ENCODE data around the gene INPPL1. TPM values are rescaled to one million over a fixed set of nuclear protein-coding genes. Genes with fewer than 3 reads are reported as not detected.

INPPL1 gene
- total and polyA plus RNA-seq, 12 donors = 50.1 to 146 (median 107) TPM

- TF ChIP-seq CTCF (IDR thresholded peaks at IDR 0.05) = no peak
- WGBS, 2 donors = 92 to 95% methylated on average over 8 of the region's 8 CpGs
Measured at GRCh38 chr11:72233773-72234513, 9.4 kb downstream of the INPPL1 start.

DNA sequence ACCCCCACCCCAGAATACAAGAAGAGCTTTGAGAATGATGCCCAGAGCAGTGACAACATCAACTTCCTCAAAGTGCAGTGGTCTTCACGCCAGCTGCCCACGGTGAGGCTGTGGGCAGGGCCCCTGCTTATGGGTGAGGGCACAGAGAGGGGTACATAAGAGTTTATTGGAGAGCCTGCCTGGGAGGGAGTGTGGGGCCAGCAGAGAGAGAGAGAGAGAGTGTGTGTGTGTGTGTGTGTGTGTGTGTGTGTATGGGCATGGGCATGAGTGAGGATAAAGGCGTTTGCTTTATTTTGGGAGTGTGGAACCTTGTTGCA lies 9.9 kb downstream of the INPPL1 start:
- H3K36me3 ChIP-seq = peaks cover 0 to 92% (median 67%) of the 10 kb centered on the region in 9 donors
- no peak overlapping the region for H3K27ac ChIP-seq
- no peak overlapping the region for H3K4me3 ChIP-seq
- DNase-seq (no peak), ATAC-seq (no peak)
- H3K27me3 ChIP-seq = peaks cover 0 to 11% (median 0%) of the 10 kb centered on the region in 7 donors
- no peak for TF ChIP-seq CTCF (IDR thresholded peaks at IDR 0.05)
- WGBS, 2 donors = 74 to 79% methylated on average over 3 of the region's 3 CpGs
- intact Hi-C loops (cut with DNase I) = loop anchor here in 2 of 10 donors (10.0 kb wide), 2 partner anchors 180 to 220 kb away; no protein-coding TSS in a partner anchor
- no peaks in the 10 kb centered on the region for H3K9me3 ChIP-seq
- peaks cover 3 to 63% (median 25%) of the 10 kb centered on the region in 9 donors for H3K4me1 ChIP-seq

More at GRCh38 chr11:72233773-72234513, 9.4 kb downstream of the INPPL1 start:
- intact Hi-C loops (cut with DNase I) = loop anchor here in 2 of 10 donors (10.0 kb wide), 2 partner anchors 181 to 219 kb away; no protein-coding TSS in a partner anchor
- Histone ChIP-seq H3K27me3 (peaks cover 0 to 6% (median 0%) of the 10 kb centered on the region in 7 donors), H3K9me3 (no peaks in the 10 kb centered on the region), H3K4me3 (no peak overlapping the region), H3K36me3 (peaks cover 0 to 97% (median 72%) of the 10 kb centered on the region in 9 donors), H3K4me1 (peaks cover 0 to 58% (median 19%) of the 10 kb centered on the region in 9 donors), H3K27ac (no peak overlapping the region)
- ATAC-seq (no peak), DNase-seq (no peak)

GRCh38 chr11:72234920-72235319 lies 10.4 kb downstream of the INPPL1 start:
- TF ChIP-seq CTCF (IDR thresholded peaks at IDR 0.05) = no peak
- WGBS, 2 donors = 83 to 95% methylated on average over 4 of the region's 4 CpGs
- Histone ChIP-seq H3K27ac (no peak overlapping the region), H3K27me3 (peaks cover 0 to 15% (median 0%) of the 10 kb centered on the region in 7 donors), H3K36me3 (peaks cover 0 to 87% (median 65%) of the 10 kb centered on the region in 9 donors), H3K4me1 (peaks cover 3 to 65% (median 26%) of the 10 kb centered on the region in 9 donors), H3K4me3 (no peak overlapping the region), H3K9me3 (no peaks in the 10 kb centered on the region)
- DNase-seq = no peak
- intact Hi-C loops (cut with DNase I) = loop anchor here in 3 of 10 donors (5.0 to 10.0 kb wide), 3 partner anchors 180 to 220 kb away; partner anchors contain the start of gene CLPB (in 1 of the 3)
- no peak for ATAC-seq

DNA sequence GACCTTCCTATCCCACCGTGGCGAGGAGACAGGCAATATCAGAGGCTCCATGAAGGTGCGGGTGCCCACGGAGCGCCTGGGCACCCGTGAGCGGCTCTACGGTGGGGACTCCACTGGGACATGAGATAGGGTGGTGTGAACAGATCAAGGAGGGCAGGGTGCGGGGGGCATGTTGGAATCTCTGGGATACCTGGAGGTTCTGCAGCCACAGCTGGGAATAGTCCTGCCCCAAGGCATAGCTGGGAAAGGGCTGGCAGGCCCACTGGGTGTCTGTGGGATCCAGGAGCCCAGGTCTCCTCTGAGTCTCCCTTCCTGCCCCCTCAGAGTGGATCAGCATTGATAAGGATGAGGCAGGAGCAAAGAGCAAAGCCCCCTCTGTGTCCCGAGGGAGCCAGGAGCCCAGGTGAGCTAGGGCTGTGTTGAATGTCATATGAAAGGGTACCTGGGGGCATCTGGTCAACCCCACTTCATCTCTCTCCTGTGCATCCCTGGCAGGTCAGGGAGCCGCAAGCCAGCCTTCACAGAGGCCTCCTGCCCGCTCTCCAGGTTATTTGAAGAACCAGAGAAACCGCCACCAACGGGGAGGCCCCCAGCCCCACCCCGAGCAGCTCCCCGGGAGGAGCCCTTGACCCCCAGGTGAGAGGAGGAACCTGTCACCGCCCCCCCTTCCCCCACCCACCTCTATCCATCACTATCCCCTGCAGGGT lies 10.9 kb downstream of the INPPL1 start:
- no peak for ATAC-seq
- WGBS, 2 donors = 88 to 89% methylated on average over 17 of the region's 17 CpGs
- H3K4me3 ChIP-seq = no peak overlapping the region
- H3K36me3 ChIP-seq = peaks cover 0 to 81% (median 62%) of the 10 kb centered on the region in 9 donors
- H3K9me3 ChIP-seq = no peaks in the 10 kb centered on the region
- H3K27me3 ChIP-seq = peaks cover 0 to 21% (median 3%) of the 10 kb centered on the region in 7 donors
- intact Hi-C loops (cut with DNase I) = loop anchor here in 3 of 10 donors (5.0 to 10.0 kb wide), 3 partner anchors 179 to 221 kb away; partner anchors contain the start of gene CLPB (in 1 of the 3)
- no peak for TF ChIP-seq CTCF (IDR thresholded peaks at IDR 0.05)
- no peak for DNase-seq
- H3K27ac ChIP-seq = peak overlapping the region in 1 of 10 donors; percentile 26
- peaks cover 7 to 65% (median 31%) of the 10 kb centered on the region in 9 donors for H3K4me1 ChIP-seq
